Hippocampal formation (tissue), 2 donors: ENCODE measurements around the gene PARD3B.

ENCODE experiments used
- DNase-seq, 2 donors: peaks; one replicate each; lab custom pipeline; 2025; lab: John Stamatoyannopoulos, UW

Gene PARD3B

DNA sequence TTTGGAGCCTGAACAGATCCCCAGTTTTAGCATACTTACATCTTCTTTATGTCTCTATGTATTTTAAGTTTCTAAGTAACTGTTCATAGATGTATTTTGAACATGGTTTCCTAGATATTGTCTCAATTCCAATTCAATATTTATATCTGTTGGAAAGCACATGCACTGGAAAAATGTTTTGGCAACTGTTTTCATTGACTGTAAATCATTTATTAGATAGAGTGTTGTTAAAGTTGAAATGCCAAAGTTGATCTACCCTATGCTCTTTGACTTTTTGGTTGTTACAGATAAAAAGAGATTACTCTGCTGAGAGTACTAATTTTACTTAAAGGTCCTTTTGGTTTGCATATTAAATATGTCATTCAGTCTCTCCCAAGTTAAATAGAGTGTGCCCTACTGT, 792.0 kb downstream of the PARD3B start:
- no peak for DNase-seq

- DNase-seq: no peak
These were observed 792.9 kb downstream of the PARD3B start for GRCh38 chr2:205338156-205338555.

GRCh38 chr2:205343103-205343502, 797.8 kb downstream of the PARD3B start:
- no peak for DNase-seq

DNA sequence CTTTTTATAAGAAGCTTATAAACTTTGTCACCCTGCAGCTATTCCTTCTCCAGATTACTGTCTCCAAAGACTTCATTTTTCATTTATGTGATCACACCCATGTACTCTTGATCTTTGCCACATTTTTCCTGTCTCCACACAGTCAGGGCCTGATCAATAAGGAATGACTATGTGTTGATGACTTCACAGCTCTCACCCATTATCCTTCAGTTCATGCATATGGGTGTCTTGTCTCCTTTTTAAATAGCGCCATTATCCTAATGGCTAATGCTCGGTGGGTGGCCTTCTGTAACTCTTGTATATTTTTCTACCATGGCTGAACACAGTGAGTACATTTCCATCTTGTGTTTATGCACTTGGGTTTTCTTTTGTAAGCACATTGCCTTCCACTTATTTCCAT, 801.4 kb downstream of the PARD3B start:
- no peak for DNase-seq

DNA sequence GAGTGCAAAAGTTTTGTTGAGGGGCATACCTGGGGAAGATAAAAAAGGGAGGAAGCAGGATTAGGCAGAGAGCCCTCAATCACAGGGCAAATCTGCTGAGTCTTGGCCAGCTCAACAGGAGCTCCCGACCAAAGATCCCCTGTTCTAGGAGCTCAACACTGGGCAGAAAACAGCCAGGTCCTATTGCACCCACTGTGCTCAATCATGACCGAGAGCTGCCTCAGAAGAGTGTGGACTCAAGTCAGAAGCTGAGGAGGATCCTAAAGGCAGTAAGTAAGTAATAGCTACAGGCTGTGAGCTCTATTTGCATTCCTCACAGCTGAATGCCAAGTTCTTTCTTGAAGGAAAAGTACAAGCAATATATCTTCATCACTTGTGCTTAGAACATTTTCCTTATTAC, 802.6 kb downstream of the PARD3B start:
- DNase-seq: no peak

DNA sequence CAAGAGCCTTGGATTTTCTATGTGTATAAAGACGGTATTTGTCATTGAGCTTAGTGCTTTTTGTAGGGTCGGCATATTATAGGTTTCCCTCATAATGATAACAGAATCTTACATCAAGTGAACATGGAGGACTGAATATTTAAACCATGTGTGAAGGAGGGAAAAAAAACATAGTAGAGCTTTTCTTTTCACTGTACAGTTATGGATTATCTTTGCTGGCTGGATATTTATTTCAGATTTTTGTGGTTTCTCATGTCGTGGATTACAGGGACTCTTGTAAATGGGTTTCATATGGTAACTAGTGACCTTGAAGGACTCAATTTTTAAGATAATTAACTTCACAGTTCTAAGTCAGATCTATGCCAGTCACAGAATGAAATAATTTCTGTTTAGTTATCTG, 806.8 kb downstream of the PARD3B start:
- no peak for DNase-seq

DNA sequence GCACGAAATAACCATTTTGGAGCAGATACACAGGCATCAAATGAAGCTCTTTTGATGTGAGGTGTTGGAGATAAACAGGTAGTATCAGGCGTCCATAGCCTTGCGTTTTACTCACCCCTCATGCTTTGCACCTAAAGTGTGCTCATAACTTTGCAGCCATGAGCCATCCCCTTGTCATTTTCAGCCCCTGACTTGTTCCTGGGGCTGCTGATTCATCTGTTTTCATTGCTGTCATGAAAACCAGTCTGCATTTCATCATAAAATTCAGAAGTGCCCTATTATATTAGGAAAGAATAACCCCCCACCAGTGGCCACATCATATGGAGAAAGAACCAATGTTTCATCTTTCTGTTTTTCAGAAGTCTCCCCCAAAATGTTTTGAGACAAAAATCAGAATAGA, 807.3 kb downstream of the PARD3B start:
- no peak for DNase-seq

DNA sequence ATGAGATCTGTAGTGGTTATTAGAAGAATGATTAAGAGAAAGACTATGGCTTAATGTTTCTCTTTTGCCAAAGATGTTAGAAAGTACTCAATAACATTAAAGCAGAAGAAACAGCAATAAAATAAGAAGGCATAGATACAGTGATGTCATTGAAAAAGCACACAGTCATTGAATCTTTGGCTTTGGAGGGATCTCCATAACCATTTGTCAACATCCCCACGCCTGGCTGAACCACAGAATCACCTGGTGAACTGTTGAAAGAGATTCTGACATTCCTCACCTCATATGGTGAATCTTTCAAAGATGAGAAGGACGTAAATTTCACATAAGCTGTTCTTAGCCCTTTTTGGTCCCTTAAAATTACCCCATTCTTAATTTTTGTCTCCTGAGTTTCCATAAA, 812.5 kb downstream of the PARD3B start:
- no peak for DNase-seq

DNA sequence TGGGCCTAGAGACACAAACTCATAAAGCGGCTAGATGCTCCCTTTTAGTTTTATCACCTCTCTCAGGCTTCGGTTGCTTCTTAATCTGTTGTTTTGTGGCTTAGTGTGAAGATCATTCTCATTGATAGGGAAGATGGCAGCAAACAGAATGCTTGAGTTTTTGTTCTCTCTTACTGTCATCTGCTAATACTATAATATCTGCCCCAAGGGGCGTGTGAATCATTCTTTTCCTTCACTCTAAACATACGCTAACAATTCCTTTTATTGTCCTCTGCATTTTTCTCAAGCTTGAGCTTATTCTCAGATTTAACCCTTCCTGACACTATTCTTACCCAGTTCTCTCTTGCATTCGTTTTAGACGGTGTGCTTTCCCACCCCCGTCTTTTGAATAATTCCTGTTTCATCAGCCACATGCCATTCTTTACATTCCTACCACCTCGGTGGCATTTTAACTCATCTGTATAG, 813.1 kb downstream of the PARD3B start:
- DNase-seq: no peak

DNA sequence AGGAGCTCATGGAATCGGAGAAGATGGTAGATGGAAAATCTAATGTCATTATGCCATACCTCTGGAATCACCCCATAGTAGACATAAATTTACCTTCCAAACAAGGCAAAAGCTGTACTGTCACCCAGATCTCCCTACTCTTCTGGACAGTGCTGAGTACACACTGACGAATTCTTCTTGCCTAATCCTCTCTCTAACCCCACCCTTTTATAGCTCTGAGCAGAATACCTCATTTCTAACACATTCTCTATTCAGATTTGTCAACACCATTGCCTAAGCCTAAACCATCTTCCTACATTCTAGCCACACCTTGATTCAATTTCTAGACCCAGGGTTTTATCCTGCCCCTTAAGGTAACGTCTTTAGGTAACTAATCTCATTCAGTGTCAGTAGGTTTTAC, 816.0 kb downstream of the PARD3B start:
- no peak for DNase-seq

DNA sequence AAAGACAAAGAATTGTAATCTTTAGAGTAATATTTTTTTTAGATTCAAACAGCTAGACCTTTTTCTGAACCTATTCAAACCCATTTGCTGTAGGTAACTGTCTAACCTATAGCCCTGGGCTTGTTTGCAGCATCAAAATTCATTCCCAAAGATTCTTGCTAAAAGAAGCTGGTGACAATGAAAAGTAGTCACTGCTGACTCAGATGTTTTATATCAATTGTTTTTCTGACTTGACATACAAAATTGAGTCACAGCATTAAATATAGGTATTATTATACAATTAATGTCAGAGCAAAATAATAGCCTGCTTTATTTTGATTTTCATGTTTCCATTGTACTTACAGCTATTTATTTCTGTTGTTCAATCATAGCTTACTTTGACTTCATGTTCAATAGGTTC, 816.7 kb downstream of the PARD3B start:
- DNase-seq: no peak

DNA sequence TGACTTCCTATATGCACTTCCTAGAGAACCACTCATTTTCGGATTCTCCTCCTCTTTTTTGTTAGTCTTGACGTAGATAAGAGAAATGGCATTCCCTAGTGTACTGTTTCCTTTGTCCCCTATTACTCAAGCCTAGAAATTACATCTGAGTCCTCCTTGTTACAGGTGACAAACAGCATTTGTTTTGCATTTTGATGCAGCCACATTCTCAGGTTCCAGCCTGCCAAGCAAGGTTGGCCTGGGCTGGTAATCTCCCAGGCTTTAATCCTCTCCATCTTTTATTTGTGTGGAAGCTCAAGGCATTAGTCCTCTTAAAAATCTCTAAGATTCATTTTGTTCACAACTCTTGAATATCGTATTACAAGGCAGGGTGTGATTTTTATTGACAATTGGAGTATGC, 819.0 kb downstream of the PARD3B start:
- DNase-seq: no peak

DNA sequence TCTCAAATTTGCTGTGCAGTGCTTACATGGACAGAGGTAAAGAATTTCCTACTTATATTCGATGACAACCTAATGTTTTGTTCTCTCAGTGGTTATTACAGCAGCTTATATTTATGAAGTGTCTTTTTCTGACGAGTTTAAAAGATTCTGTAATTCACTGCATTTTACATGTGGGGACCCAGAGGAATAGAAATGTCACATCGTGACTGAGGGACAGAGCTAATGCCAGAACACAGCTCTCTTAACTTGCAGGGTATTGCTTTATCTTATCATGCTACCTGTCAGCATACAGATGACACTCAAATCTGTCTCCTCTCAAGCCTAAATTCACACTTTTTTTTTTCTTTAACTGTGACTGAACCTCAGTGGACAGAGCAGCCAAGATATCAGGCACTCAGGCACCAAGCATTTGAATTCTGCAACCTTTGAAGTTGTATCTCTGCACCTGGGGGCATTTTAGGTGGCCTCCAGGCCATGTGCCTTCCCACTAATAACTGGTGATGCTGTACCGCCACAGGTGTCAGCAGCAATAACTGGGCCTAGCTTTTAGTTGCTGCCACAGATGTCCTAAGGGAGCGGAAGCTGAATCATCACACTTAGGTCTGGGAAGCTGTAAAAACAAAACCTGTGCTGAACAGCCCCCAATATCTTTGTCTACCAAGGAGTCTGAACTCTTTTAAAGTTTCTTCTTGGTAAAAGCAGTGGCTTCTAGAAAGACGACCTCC, 821.2 kb downstream of the PARD3B start:
- no peak for DNase-seq

DNA sequence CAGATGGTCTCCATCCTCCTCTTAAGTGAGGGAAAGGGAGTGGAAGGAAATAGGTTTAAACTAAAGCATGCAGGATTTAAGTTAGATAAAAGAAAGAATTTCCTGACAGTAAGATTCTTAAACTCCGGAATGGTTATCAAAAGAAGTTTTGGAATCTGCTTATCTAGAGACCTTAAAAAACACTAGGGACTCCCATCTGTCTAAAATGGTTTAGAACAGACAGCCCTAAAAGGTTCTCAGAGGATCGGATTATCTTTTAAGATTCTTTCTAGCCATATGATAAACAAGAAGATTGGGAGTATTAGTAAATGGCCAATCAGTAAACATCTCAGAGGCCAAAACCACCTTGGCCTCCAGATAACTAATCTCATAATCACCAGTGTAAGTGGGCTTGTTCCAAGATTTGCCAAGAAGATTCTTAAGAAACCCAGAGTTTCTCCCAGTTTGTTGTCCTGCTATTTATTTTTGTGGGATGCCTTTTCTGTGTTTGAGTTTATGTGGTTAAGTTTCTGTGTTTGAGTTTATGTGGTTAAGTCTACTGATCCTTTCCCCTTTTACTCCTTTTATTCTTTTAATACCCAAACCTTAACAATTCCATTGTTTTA, 822.2 kb downstream of the PARD3B start:
- DNase-seq: no peak

DNA sequence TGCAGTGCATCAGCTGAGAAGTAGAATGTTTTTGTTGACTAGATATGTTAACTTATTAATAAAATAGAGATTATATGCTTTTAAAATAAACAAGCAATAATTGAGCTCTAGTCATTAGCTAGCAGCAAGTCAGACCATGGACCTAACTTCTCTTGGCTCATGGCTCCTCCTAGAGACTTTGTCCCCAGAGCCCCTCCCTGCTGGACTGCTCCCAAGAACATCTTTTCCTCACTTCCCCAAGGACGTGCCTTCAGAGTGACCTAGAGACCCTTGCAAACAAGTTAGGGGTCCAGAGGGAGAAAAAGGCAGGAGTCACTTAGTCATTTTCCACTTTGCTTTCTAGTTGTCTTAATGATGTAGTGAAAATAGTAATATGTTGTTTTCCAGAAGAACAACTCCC, 824.5 kb downstream of the PARD3B start:
- DNase-seq: no peak

- no peak for DNase-seq
These were observed 825.5 kb downstream of the PARD3B start for GRCh38 chr2:205370726-205371125.

GRCh38 chr2:205372141-205372540, 826.9 kb downstream of the PARD3B start:
- no peak for DNase-seq

DNA sequence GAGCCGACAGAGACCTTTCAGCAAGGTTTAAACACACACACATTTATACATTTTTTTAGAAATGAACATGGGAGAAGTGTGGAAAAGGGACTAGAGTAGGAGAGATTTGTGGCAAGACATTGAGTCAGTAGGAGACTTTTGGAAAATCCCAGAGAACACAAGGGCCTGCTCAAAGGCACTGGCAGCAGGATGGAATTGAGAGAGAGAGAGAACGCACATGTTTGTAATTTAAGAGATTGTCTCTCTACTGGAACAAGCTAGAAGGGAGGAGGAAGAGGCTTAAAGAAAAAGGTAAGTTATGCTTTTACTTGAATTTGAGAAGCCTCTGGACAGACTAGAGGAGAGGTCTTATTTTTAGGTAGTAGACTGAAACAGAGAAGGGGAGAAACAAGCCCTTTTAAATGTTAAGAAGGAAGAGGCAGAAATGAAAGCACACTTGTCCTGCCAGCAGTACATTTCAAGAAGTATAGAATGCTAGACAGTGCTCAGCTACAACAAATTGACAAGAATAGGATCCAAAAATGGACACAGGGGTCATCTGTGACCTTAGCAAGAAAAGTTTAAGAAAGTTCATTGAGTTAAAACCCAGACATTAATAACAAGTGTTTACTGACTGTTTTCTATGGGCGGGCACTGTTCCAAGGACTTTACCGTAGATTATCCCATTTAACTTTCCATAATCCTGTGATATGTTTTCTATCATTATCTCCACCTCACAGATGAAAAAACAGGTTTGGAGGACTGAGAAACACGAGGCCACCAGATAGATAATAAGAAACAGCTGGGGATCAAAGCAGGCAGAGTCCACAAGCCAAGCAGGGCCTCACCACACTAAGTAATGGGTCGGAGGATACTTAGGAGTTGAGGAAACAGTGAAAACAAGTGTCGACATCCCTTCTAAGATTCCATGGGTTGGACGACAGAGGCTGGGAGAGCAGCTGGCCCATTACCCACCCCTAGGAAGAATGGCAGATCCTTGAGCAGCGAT, 830.5 kb downstream of the PARD3B start:
- no peak for DNase-seq

GRCh38 chr2:205377324-205377723, 832.0 kb downstream of the PARD3B start:
- no peak for DNase-seq

GRCh38 chr2:205383601-205384000, 838.3 kb downstream of the PARD3B start:
- no peak for DNase-seq

- DNase-seq: no peak
These were observed 840.8 kb downstream of the PARD3B start for GRCh38 chr2:205386109-205386508.

GRCh38 chr2:205387350-205388055, 842.2 kb downstream of the PARD3B start:
- DNase-seq: no peak
